Smooth muscle cell (in vitro differentiated cells): ENCODE measurements around the gene ARPC5. TPM values are rescaled to one million over a fixed set of nuclear protein-coding genes. Genes with fewer than 3 reads are reported as not detected.

Experiments used
- DNase-seq: peaks from one replicate; lab custom pipeline; 2025; ENCODE audit not compliant: unreplicated experiment; lab: John Stamatoyannopoulos, UW
- H2AFZ ChIP-seq: fragments of 200-600 bp; sonication (generic); 2 replicates; pipeline ENCODE4 v1.6.0; 2016; ENCODE audit warnings: antibody characterized with exemption, low read depth, mild to moderate bottlenecking
- H3F3A ChIP-seq: fragments of 200-600 bp; sonication (generic); 2 replicates; pipeline ENCODE4 v1.6.0; 2017; ENCODE audit warnings: antibody characterized with exemption, low read depth
- H3K27ac ChIP-seq: fragments of 200-600 bp; sonication (generic); 2 replicates; pipeline ENCODE4 v1.5.1; 2016; ENCODE audit warnings: low read depth, mild to moderate bottlenecking
- H3K27me3 ChIP-seq: fragments of 200-600 bp; sonication (generic); 2 replicates; pipeline ENCODE4 v1.6.1; 2016; ENCODE audit warnings: low read depth, mild to moderate bottlenecking
- H3K36me3 ChIP-seq: fragments of 200-600 bp; sonication (generic); 2 replicates; pipeline ENCODE4 v1.5.1; 2016; ENCODE audit warnings: low read depth
- H3K4me1 ChIP-seq: fragments of 200-600 bp; sonication (generic); 2 replicates; pipeline ENCODE4 v1.5.1; 2016; ENCODE audit warnings: low read depth
- H3K4me2 ChIP-seq: fragments of 200-600 bp; sonication (generic); 2 replicates; pipeline ENCODE4 v1.6.0; 2016; ENCODE audit warnings: mild to moderate bottlenecking
- H3K4me3 ChIP-seq: fragments of 200-600 bp; sonication (generic); 2 replicates; pipeline ENCODE4 v1.5.1; 2016; ENCODE audit warnings: mild to moderate bottlenecking
- H3K79me2 ChIP-seq: fragments of 200-600 bp; sonication (generic); 2 replicates; pipeline ENCODE4 v1.6.0; 2016; ENCODE audit warnings: low read depth, mild to moderate bottlenecking
- H3K9ac ChIP-seq: fragments of 200-600 bp; sonication (generic); 2 replicates; pipeline ENCODE4 v1.6.0; 2016; ENCODE audit warnings: low read depth
- H3K9me3 ChIP-seq: fragments of 200-600 bp; sonication (generic); replicated peaks from 2 replicates; pipeline ENCODE4 v1.5.1; 2016; ENCODE audit warnings: low read depth
- H4K20me1 ChIP-seq: fragments of 200-600 bp; sonication (generic); 2 replicates; pipeline ENCODE4 v1.6.0; 2016; ENCODE audit warnings: low read depth
- CTCF ChIP-seq: fragments of 200-600 bp; sonication (generic); IDR thresholded peaks from 2 replicates; pipeline ENCODE4 v1.5.1; 2017; ENCODE audit warnings: borderline replicate concordance, mild to moderate bottlenecking, antibody characterized with exemption; ENCODE audit not compliant: insufficient read depth, poor library complexity, severe bottlenecking
- WGBS: methylation state at CpG from one replicate; pipeline ENCODE4 v1.1.7; 2016; ENCODE audit warnings: low lambda C conversion rate; 5-methylcytosine and 5-hydroxymethylcytosine counted together
- polyA plus RNA-seq: library from polyadenylated mRNA; unstranded; fragments of >200 nt; fragmentation: Nextera tagmentation; extraction: Ambion mirVana; gene quantifications from 2 replicates; pipeline ENCODE4 v1.2.1, GENCODE V29; 2016
- total RNA-seq: library from RNA; depleted of rRNA; stranded (reverse); fragments of >200 nt; gene quantifications from 2 replicates; pipeline ENCODE4 v1.2.3, GENCODE V29; 2014

Gene ARPC5
- total and polyA plus RNA-seq, 2 experiments from 2014 or later: 188 to 205 TPM

GRCh38 chr1:183653462-183653794, 17.8 kb upstream of the ARPC5 start:
- no peak overlapping the region for H2AFZ ChIP-seq
- no peaks in the 10 kb centered on the region for H3F3A ChIP-seq
- no peaks in the 10 kb centered on the region for H3K27me3 ChIP-seq
- TF ChIP-seq CTCF: no peak
- H3K27ac ChIP-seq: no peak overlapping the region
- no peaks in the 10 kb centered on the region for H3K4me1 ChIP-seq
- no peak for DNase-seq
- H3K4me3 ChIP-seq: no peak overlapping the region
- no peak overlapping the region for H3K9ac ChIP-seq
- no peaks in the 10 kb centered on the region for H4K20me1 ChIP-seq
- WGBS: 100% methylated on average over 3 of the region's 3 CpGs
- H3K4me2 ChIP-seq: no peak overlapping the region
- H3K36me3 ChIP-seq: no peaks in the 10 kb centered on the region
- H3K79me2 ChIP-seq: no peaks in the 10 kb centered on the region
- no peaks in the 10 kb centered on the region for H3K9me3 ChIP-seq

- 81% methylated on average over 5 of the region's 5 CpGs for WGBS
- no peak within 1 kb of the TSS for H3K4me2 ChIP-seq
- no peaks in the 10 kb centered on the region for H3K36me3 ChIP-seq
- H3K4me1 ChIP-seq: no peaks in the 10 kb centered on the region
- no peak for DNase-seq
- no peak for TF ChIP-seq CTCF
- no peaks in the 10 kb centered on the region for H3K79me2 ChIP-seq
- H2AFZ ChIP-seq: no peak within 1 kb of the TSS
- H3K4me3 ChIP-seq: no peak within 1 kb of the TSS
- no peak within 1 kb of the TSS for H3K27ac ChIP-seq
- H3K9me3 ChIP-seq: no peaks in the 10 kb centered on the region
- H4K20me1 ChIP-seq: no peaks in the 10 kb centered on the region
- no peaks in the 10 kb centered on the region for H3F3A ChIP-seq
- H3K27me3 ChIP-seq: no peaks in the 10 kb centered on the region
- no peak within 1 kb of the TSS for H3K9ac ChIP-seq
Observed at GRCh38 chr1:183652547-183653461, 17.2 kb upstream of the ARPC5 start, which contains the start of gene APOBEC4. TSS of gene APOBEC4 (minus strand) at chr1:183653316. CDS start at chr1:183648781, 4,535 bp downstream.

- no peaks in the 10 kb centered on the region for H4K20me1 ChIP-seq
- no peaks in the 10 kb centered on the region for H3F3A ChIP-seq
- no peaks in the 10 kb centered on the region for H3K27me3 ChIP-seq
- 93% methylated on average over 1 of the region's 1 CpG for WGBS
- no peaks in the 10 kb centered on the region for H3K9me3 ChIP-seq
- no peaks in the 10 kb centered on the region for H3K79me2 ChIP-seq
- H3K36me3 ChIP-seq: no peaks in the 10 kb centered on the region
- no peak overlapping the region for H3K9ac ChIP-seq
- no peaks in the 10 kb centered on the region for H3K4me1 ChIP-seq
- no peak overlapping the region for H3K4me3 ChIP-seq
- no peak overlapping the region for H3K4me2 ChIP-seq
- no peak for DNase-seq
- no peak overlapping the region for H3K27ac ChIP-seq
- H2AFZ ChIP-seq: no peak overlapping the region
- TF ChIP-seq CTCF: no peak
Observed at GRCh38 chr1:183652107-183652506, 16.5 kb upstream of the ARPC5 start.
